GM12874 (cell line): ENCODE data around the gene TMTC3.

Experiments used
- TF ChIP-seq, protein P1 (sequence below): IDR thresholded peaks from 2 replicates; pipeline ENCODE4 v1.5.1; 2011; ENCODE audit warnings: low read depth, mild to moderate bottlenecking, control low read depth, low read length, moderate library complexity; ENCODE audit not compliant: insufficient read depth

The TMTC3 gene

DNA sequence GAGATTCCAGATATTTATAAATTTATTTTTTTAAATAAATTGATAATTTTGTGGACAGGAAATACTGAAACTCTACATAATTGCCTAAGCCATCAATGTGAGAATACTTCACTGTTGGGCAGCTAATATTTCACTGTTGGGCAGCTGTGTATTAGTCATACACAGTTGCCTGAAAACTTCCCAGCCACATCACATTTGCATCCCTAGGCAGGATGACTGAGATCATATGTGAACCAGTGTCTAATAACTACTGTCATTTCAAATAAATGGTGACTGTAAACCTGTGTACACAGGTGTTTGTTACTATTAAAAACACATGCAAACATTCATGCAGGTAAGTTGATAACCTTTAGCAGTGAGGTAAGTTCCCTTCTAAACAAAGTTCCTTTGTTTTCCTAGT lies 43.9 kb downstream of the TMTC3 start:
- TF ChIP-seq, protein P1, sequence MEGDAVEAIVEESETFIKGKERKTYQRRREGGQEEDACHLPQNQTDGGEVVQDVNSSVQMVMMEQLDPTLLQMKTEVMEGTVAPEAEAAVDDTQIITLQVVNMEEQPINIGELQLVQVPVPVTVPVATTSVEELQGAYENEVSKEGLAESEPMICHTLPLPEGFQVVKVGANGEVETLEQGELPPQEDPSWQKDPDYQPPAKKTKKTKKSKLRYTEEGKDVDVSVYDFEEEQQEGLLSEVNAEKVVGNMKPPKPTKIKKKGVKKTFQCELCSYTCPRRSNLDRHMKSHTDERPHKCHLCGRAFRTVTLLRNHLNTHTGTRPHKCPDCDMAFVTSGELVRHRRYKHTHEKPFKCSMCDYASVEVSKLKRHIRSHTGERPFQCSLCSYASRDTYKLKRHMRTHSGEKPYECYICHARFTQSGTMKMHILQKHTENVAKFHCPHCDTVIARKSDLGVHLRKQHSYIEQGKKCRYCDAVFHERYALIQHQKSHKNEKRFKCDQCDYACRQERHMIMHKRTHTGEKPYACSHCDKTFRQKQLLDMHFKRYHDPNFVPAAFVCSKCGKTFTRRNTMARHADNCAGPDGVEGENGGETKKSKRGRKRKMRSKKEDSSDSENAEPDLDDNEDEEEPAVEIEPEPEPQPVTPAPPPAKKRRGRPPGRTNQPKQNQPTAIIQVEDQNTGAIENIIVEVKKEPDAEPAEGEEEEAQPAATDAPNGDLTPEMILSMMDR: no peak

DNA sequence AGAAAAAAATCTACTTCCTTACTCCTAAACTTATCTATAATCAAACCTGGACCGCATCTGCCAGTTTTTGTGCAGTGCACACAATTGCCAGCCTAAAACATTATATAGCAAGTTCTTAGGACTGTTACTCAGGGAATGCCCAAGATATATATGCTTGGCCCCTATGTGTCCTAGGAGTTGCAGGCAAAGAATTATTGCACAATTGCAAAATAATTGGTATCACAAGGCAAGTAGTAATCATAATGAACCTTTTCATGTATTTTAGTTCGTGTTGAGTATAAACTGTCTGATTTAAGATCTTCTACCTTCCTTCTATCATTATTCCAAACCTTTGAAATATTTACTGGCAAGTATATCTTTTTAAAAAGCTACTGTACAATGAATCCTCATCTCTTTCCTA lies 45.5 kb downstream of the TMTC3 start:
- TF ChIP-seq, protein P1: no peak

DNA sequence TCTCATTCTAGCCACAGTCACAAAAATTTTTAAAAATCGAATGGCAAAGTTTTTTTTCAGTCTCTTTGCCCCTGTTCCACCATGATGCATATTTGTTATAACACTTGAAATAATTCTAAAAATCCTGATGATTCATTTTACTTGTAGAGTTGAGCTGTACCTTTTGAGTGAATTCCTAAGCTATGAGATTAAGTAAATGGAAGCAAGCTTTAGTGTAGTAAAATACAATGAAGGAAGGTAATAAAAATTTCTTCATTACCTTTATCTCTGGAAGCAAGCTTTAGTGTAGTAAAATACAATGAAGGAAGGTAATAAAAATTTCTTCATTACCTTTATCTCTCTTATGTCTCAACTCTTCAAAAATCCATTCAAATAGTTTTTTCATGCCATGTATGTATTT lies 46.1 kb downstream of the TMTC3 start:
- TF ChIP-seq, protein P1: no peak

DNA sequence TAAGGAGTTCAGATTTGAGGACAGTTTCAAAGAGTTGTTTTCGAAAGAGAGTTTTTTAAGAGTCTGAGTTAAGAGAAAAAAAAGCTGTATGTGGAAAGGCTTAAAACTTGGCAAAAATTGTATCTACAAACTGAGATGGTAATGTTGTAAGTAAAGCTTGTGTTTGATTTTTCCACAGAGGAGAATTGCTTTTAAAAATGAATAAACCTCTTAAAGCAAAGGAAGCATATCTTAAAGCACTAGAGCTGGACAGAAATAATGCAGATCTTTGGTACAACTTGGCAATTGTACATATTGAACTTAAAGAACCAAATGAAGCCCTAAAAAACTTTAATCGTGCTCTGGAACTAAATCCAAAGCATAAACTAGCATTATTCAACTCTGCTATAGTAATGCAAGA lies 50.3 kb downstream of the TMTC3 start:
- TF ChIP-seq, protein P1: no peak

DNA sequence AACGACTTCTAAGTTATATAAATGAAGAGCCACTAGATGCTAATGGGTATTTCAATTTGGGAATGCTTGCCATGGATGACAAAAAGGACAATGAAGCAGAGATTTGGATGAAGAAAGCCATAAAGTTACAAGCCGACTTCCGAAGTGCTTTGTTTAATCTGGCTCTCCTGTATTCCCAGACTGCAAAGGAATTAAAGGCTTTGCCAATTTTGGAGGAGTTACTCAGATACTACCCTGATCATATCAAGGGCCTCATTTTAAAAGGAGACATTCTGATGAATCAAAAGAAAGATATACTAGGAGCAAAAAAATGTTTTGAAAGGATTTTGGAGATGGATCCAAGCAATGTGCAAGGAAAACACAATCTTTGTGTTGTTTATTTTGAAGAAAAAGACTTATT lies 52.8 kb downstream of the TMTC3 start:
- TF ChIP-seq, protein P1: no peak

DNA sequence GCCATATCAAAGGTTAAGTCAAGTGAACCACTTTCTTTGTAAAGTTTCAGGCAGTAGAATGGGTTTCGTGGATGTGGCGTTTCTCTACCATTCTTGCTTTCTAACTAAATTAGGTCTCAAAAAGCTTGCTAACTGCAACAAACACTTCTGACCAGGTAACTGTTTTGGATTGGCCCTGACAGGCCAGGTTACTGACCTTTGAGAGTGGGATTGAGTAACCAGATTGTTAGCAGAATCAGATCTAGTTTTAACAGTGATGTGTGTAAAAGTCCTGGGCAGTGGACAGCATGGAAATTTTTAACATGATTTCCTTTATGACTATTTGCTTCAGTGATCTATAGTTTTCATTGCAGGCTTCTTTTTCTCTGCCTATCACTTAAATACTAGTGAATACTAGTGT lies 57.9 kb downstream of the TMTC3 start:
- TF ChIP-seq, protein P1: no peak

DNA sequence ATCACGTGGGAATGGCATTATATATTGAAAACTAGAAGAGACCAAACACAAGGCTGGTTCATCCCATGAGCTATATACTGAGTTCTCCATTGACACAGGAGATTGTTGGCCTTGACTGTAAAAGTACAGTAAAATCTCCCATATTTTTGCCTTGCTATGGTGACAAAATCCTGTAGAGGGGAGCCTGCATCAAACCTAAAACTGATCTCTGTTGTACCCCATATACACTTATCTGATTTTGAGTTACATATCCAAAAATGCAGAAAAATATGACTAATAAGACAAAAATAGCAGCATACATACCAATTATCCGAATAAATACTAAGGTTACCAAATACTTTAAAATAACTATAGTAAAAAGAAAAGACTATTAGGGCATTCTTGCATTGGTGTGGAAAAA lies 60.4 kb downstream of the TMTC3 start:
- TF ChIP-seq, protein P1: no peak

DNA sequence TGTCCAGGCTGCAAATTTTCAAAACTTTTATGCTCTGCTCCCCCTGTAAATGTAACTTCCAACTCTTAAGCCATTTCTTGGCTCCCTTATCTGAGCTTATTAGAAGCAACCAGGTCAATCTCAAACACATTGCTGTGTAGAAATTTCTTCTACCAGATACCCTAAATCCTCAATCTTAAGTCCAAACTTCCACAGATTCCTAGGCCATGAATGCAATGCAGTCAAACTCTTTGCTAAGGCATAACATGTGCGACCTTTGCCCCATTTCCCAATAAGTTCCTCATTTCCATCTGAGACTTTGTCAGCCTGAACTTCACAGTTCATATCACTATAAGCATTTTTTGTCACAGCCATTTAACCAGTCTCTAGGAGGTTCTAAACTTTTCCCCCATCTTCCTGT lies 64.5 kb downstream of the TMTC3 start:
- TF ChIP-seq, protein P1: no peak
